Suppressor macrophage (primary cell): ENCODE data around the gene FAM118B.
A peak's percentile ranks its signal among the peaks of the same experiment; 100 is the strongest.

Experiments
- DNase-seq, 4 experiments: peaks; one replicate each; pipeline ENCODE4 v3.0.0-alpha.2; 2020 to 2022

Gene FAM118B

GRCh38 chr11:126186708-126187529 lies 24.7 kb upstream of the FAM118B start:
- DNase-seq: no peak

DNA sequence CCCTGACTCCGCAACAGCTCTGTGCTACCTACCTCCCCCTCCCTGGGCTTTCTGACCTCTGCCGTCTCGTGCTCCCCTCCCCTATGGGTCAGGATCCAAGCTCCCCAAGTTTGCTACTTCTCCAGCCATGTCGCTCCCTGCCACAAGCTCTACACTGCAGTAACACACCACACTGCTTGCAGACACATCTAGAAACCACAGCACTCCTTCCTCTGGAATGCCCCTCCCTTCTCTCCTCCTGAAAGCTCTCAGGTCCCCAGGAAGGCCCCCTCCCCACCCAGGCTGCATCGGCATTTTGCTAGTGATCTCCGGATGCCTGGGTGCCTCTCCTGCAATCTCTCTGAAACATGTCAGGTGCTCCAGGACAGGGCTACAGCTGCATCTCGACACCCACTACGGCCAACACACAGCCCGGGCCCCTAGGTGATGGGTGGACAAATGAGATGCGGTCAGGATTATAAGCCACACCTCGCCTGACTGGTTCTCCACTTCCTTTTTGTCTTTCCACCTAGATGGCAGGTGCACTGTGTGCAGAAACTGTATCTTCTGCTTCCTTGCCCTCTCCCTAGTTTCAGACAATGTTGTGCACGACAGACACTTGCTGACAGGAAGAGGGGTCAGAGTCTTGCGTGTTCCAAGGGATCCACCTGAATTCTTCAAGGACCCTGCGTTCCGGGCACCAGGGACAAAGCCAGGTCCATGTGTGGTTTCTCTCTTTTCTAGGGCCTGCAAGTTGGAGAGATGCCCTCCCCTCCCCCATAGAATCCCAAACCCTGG lies 23.1 kb upstream of the FAM118B start:
- DNase-seq: no peak

GRCh38 chr11:126189109-126189929 lies 22.3 kb upstream of the FAM118B start:
- no peak for DNase-seq

- no peak for DNase-seq
These were observed 20.8 kb upstream of the FAM118B start for GRCh38 chr11:126190792-126191191.

- no peak for DNase-seq
These were observed 20.1 kb upstream of the FAM118B start for GRCh38 chr11:126191379-126192073.

- no peak for DNase-seq
These were observed 19.2 kb upstream of the FAM118B start for GRCh38 chr11:126192361-126192760.

DNA sequence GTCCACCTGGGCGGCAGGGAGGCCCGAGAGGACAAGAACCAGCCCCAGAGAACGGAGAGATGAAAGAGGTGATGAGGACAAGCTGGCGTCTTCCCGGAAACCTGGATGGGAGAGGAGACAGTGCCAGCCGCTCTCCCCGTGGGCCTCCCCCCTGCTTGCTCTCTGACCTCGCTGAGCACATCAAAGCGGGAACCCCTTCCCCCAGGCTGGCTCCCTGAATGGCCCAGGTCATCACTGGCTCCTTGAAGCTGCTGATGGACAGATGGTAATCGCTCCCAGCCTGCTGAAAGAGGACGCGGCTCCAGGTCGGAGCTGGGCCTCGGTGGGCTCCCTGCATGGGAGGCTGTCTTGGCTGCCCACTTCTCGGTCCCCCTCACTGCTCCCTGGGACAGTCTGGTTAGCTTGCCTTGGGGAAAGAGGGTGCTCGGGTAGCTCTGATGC lies 18.5 kb upstream of the FAM118B start:
- no peak for DNase-seq

GRCh38 chr11:126194121-126194543 lies 17.4 kb upstream of the FAM118B start:
- DNase-seq: peak; percentile 66 to 73 (median 71)

- DNase-seq: no peak
These were observed 16.5 kb upstream of the FAM118B start for GRCh38 chr11:126195119-126195518.

DNA sequence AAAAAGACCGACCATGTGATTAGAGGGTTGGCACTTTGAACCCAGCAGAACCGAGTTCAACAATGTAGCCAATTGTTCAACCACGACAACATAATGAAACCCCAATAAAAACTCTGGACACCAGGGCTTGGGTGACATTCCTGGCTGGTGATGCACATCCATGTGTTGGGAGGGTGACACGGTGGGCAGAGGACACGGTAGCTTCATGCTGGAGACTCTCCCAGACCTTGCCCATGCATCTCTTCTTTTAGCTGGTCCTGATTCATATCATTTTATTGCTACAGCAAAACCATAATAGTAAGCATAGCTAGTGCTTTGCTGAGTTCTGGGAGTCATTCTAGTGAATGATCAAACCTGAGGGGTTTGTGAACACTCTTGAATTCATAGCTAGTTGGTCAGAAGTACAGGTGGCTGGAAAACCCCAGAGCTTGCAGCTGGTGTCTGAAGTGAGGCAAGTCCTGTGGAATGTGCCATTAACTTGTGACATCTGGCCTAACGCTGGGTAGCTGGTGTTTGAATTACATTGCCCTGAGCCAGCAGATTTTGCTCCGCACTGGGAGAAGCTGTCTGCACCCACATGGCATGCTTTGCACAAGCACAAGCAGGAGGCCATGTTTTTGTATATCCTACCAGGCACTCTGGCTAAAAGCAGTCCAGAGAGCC lies 14.2 kb upstream of the FAM118B start:
- DNase-seq: no peak

DNA sequence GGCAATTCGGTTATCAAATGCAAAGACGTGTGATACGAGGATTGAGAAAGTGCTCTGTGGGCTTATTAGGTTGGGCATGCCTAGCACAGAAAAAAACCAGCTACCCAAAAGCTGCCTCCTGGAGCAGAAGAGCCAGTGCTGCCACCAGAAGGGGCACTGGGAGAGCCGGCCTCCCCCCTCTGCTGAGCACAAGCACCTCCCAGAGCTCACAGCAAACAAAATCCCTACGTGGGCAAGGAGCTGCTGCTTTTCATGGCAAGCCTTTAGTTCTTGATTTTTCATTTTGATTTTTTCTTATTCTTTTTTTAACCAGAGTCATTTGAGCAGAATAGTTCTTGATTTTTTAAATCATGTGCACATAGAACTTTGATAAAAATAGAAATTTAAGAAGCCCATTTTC lies 12.9 kb upstream of the FAM118B start:
- DNase-seq: no peak

- DNase-seq: no peak
These were observed 8.8 kb upstream of the FAM118B start for GRCh38 chr11:126202646-126203359.

DNA sequence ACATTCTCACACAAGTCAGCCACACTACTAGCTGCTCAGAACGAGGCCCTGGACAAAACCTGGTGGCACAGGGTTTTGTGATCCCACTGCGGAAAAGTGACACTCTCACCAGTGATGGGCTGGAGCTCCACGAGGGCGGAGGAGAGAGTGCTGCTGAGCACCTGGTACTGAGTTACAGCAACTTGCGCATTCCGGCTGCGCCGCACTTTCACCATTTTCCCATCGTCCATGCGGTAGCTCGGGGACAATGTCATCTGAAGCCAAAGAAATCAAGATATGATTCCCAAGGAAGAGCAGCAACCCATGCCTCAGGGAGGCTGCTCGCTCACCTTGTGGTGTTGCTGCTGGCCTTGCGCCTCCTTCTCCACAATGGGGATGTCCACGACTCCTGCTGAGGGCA lies 6.2 kb upstream of the FAM118B start:
- DNase-seq: no peak

DNA sequence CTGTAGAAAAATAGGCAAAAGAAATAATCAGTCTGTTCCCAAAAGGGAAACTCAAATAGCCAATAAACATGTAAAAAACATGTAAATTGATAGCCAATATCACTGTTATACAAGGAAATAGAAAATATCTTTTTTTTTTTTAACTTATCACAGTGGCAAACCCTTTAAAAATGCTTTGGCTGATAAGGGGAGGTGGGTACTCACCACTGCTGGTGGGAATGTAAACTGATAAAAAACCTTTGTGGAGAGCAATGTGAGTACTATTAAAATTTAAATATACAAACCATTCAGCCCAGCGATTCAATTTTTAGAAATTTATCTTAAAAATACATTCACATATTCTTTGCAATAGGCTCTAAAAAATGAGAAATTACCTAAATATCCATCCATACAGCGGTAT lies 3.7 kb upstream of the FAM118B start:
- no peak for DNase-seq

DNA sequence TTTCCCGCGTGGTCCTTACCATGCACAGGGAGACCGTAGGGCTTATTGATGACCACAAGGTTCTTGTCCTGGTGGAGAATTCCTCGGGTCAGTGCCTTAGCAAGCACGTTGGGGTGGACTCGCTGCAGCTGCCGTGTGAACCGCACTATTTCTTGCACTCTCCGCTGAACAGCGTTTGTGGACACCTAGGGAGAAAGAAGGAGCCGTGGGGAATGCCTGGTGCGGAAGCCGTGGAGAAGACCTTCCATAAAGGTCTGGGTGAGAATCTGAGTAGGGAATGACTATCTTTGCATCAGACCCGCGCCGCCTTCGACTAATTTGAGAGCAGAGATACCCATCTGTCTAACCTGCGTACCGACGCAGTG lies 729 bp upstream of the FAM118B start:
- DNase-seq: peak in 1 of 4 experiments; percentile 2

GRCh38 chr11:126212089-126212660 lies 593 bp downstream of the FAM118B start:
- no peak for DNase-seq

- DNase-seq: peak; percentile 50 to 80 (median 63)
These were observed 2.9 kb downstream of the FAM118B start for GRCh38 chr11:126214441-126214840.

- DNase-seq: peak in 1 of 4 experiments; percentile 7
These were observed 3.3 kb downstream of the FAM118B start for GRCh38 chr11:126214841-126215240.

DNA sequence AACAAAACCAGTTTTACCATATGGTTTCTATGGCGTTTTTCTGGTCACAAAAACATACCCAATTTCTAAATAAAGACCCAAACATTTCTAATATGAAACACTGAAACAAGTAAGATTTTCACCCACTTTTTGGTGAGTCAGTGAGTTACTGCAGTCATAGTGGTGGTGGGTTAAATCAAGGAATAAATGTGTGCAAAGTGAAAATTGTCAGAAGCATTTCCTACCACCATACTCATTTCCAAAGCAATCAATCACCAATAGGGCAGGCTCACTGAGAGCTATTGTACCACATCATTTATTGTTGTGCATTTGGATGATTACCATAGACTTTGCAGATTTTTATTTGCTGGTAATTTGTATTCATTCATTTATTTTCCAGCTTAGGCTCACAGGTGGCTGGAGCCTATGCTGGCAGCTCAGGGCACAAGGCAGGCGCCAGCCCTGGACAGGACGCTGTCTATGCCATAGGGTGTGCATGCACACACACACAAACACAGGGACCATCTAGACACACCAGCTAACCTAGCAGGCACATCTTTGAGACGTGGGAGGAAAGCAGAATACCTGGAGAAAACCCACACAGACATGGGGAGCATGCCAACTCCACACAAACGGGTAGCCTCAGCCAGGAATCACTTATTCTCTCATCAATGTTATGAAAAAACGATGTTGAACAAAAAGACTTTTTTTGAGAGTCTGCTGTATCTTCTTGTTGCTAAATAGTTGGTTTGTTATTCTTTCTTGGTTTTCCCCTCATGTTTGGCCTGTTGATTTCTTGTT lies 5.1 kb downstream of the FAM118B start:
- DNase-seq: no peak

- peak in 1 of 4 experiments; percentile 12 for DNase-seq
These were observed 5.9 kb downstream of the FAM118B start for GRCh38 chr11:126217491-126217890.
